Left ventricle myocardium inferior (tissue), 1 donor: ENCODE measurements around the gene ABR. TPM values are rescaled to one million over a fixed set of nuclear protein-coding genes. Genes with fewer than 3 reads are reported as not detected.

Source experiments
- DNase-seq: peaks from one replicate; pipeline ENCODE4 v3.0.0-alpha.2; 2020
- H3K27ac ChIP-seq: fragments of 200-600 bp; replicated peaks from 2 replicates; pipeline ENCODE4 v1.8.0; 2021
- H3K27me3 ChIP-seq: fragments of 200-600 bp; 2 replicates; pipeline ENCODE4 v1.8.0; 2021; ENCODE audit warnings: low read depth
- H3K36me3 ChIP-seq: fragments of 200-600 bp; 2 replicates; pipeline ENCODE4 v1.8.0; 2021
- H3K4me1 ChIP-seq: fragments of 200-600 bp; 2 replicates; pipeline ENCODE4 v1.8.0; 2021
- H3K4me3 ChIP-seq: fragments of 200-600 bp; 2 replicates; pipeline ENCODE4 v1.8.0; 2021; ENCODE audit warnings: mild to moderate bottlenecking, moderate library complexity
- H3K9me3 ChIP-seq: fragments of 200-600 bp; replicated peaks from 2 replicates; pipeline ENCODE4 v1.8.0; 2021
- CTCF ChIP-seq: fragments of 200-600 bp; IDR thresholded peaks from 2 replicates; pipeline ENCODE4 v1.8.0; 2021; ENCODE audit warnings: antibody characterized with exemption, mild to moderate bottlenecking, borderline replicate concordance
- intact Hi-C: fragments of 100-400 bp; cut with micrococcal nuclease; formaldehyde crosslinking; loops from one replicate; pipeline ENCODE4 v1.11.0; 2022
- total RNA-seq: library from RNA; stranded (reverse); fragmentation: NEBNext Ultra II Directional; extraction: Animal tissue kit (Norgen Biotek cat#: 25700); gene quantifications from one replicate; pipeline ENCODE4 v1.2.1, GENCODE V29; 2021
- donor health status: DM: no; HTN: yes; CAD: no; lungs with severe emphysema.

Gene ABR
- total RNA-seq, 1 donor from 2014 or later = 170 TPM

GRCh38 chr17:1087381-1088241 lies 92.2 kb downstream of the ABR start:
- Histone ChIP-seq H3K27ac (peak overlapping the region; percentile 86), H3K27me3 (no peaks in the 10 kb centered on the region), H3K36me3 (peaks cover 45% of the 10 kb centered on the region), H3K4me1 (peaks cover 69% of the 10 kb centered on the region), H3K9me3 (no peaks in the 10 kb centered on the region), H3K4me3 (peak overlapping the region; percentile 23)
- intact Hi-C loops = no loop called here
- TF ChIP-seq CTCF = peak; percentile 8
- peak; percentile 70 for DNase-seq

- Histone ChIP-seq H3K4me1 (peaks cover 77% of the 10 kb centered on the region), H3K27ac (peak overlapping the region; percentile 52)
Measured at GRCh38 chr17:1083451-1084187, 96.2 kb downstream of the ABR start.

DNA sequence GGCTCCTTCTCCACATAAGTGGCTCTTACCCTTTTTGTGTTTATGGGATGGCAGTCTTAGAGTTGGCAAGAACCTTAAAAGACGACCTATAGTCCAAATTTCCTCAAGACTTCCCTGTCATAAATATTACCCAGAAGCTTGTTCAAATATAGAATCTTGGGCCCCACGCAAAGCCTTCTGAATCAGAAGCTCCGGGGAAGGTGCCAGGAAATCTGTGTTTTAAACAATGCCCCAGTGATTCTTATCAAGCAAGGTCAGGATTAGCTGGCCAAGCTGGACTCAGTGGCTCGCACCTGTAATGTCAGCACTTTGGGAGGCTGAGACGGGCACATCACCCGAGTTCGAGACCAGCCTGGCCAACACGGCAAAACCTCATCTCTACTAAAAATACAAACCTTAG lies 97.2 kb downstream of the ABR start:
- H3K27ac ChIP-seq = peak overlapping the region; percentile 52
- intact Hi-C loops = no loop called here
- no peak for TF ChIP-seq CTCF

More at GRCh38 chr17:1083451-1084187, 96.2 kb downstream of the ABR start:
- no peak for TF ChIP-seq CTCF
- Histone ChIP-seq H3K36me3 (peaks cover 35% of the 10 kb centered on the region), H3K27me3 (no peaks in the 10 kb centered on the region), H3K9me3 (no peaks in the 10 kb centered on the region), H3K4me3 (no peak overlapping the region)
- intact Hi-C loops = no loop called here
- DNase-seq = no peak

GRCh38 chr17:1078831-1079561 lies 100.8 kb downstream of the ABR start:
- H3K4me1 ChIP-seq = peaks cover 81% of the 10 kb centered on the region
- H3K4me3 ChIP-seq = peak overlapping the region; percentile 19
- no peaks in the 10 kb centered on the region for H3K9me3 ChIP-seq
- peak; percentile 65 for DNase-seq
- H3K27ac ChIP-seq = peak overlapping the region; percentile 83
- no peak for TF ChIP-seq CTCF
- no peaks in the 10 kb centered on the region for H3K27me3 ChIP-seq
- peaks cover 63% of the 10 kb centered on the region for H3K36me3 ChIP-seq
- intact Hi-C loops = no loop called here

More for the DNA sequence above, 97.2 kb downstream of the ABR start:
- no peak for DNase-seq
- H3K9me3 ChIP-seq = no peaks in the 10 kb centered on the region
- peaks cover 76% of the 10 kb centered on the region for H3K4me1 ChIP-seq
- no peaks in the 10 kb centered on the region for H3K27me3 ChIP-seq
- no peak overlapping the region for H3K4me3 ChIP-seq
- H3K36me3 ChIP-seq = peaks cover 46% of the 10 kb centered on the region

GRCh38 chr17:1077986-1078711 lies 101.6 kb downstream of the ABR start:
- Histone ChIP-seq H3K4me1 (peaks cover 73% of the 10 kb centered on the region), H3K27me3 (no peaks in the 10 kb centered on the region), H3K4me3 (peak overlapping the region; percentile 19), H3K9me3 (no peaks in the 10 kb centered on the region), H3K27ac (peak overlapping the region; percentile 83), H3K36me3 (peaks cover 61% of the 10 kb centered on the region)
- TF ChIP-seq CTCF = no peak
- intact Hi-C loops = no loop called here
- DNase-seq = no peak
